ENCODE data around the gene LY6G6C.

- TF ChIP-seq CTCF (IDR thresholded peaks at IDR 0.05), result no peak
- TF ChIP-seq POLR2A (IDR thresholded peaks at IDR 0.05), result peak; percentile 72 to 93 (median 91)
Measured at GRCh38 chr6:31736021-31736767, 14.6 kb upstream of the LY6G6C start, which contains the start of gene CLIC1.
